NCI-H1092 treated with DMSO at 0.1 percent for 48 hours (cell line): ENCODE results near the gene BMP7.

Experiments used
- DNase-seq: peaks from one replicate; lab custom pipeline; 2025; lab: John Stamatoyannopoulos, UW

BMP7 gene

DNA sequence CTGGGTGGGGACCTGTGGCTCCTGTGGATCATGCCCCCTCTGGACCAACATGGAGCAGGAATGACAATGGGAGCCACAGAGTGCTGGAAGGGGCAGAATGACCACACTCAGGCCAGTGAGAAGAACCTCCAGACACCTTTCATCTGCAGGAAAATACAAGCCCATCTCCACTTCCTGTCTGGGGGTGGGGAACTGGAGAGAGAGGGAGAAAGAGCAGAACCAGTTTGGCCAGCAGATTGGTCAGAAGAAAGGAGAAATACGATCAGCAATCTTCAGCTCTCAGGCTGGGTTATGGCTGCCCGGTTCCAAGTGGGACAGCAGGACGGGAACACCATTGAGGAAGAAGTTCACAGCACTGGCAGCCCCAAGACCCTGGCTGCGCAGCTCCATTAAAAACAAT lies 37.0 kb downstream of the BMP7 start:
- no peak for DNase-seq

DNA sequence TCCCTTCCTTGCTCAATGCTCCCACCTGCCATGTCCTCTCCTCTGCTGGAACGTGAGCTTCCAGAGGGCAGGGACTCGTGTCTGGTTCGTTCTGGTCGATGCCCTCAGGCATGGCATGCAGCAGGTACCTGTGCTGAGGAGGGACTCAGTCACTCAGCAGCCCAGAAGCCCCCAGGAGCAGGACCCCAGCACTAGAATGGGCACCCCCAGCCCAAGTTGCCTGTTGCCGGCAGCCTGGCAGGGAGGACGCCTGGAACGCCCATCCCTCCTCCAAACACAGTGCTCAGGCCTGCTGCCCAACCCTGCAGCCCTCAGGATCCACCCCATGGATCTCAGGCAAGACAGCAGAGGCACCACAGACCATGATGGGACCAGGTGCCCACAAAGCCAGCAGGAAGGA lies 40.6 kb downstream of the BMP7 start:
- no peak for DNase-seq

DNA sequence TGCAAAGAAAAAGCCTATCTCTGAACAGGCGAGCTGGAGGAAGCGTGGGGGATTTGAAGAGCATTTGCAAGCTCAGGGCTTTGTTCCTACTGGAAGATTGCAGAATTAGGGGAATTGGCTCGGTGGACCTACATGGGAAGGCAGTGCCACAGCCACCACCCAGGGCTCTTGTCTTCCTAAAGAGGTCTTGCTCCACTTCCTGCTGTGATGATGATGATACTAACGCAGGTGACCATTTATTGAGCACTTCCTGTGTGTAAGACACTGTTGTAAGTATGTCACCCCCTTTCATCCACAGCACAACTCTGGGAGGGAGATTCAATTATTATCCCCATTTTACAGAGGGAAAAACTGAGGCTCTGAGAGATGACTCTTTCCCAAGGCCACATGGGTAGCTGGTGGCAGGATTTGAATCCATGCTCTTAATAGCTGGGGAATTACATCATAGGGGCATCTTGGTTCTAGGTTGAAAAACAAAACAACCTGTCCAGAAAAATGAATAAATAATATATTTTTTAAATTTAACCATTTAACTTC lies 41.2 kb downstream of the BMP7 start:
- no peak for DNase-seq

DNA sequence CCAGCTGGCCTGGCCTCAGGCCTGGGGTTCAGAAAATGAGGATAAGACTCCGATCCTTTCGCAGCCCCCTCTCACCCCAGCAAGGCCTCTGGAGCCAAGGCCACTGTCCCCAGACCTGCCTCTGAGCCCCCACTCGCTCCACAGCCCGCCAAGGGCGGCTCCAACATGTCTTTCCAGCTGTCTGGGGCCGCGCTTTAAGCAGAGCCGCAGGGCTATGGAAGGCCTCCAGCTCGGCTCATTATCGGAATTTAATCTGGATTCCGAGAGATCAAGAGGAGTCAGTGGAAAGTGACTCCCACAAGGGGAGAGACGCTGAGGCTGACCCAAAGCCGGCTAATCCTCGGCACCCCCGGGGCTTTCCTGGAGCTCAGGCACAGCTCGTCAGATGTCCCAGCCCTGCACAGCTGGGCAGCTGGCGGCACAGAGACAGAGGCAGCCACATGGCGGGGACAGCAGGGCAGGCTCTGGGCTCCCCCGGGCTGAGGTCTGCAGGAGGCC lies 41.8 kb downstream of the BMP7 start:
- DNase-seq = no peak

DNA sequence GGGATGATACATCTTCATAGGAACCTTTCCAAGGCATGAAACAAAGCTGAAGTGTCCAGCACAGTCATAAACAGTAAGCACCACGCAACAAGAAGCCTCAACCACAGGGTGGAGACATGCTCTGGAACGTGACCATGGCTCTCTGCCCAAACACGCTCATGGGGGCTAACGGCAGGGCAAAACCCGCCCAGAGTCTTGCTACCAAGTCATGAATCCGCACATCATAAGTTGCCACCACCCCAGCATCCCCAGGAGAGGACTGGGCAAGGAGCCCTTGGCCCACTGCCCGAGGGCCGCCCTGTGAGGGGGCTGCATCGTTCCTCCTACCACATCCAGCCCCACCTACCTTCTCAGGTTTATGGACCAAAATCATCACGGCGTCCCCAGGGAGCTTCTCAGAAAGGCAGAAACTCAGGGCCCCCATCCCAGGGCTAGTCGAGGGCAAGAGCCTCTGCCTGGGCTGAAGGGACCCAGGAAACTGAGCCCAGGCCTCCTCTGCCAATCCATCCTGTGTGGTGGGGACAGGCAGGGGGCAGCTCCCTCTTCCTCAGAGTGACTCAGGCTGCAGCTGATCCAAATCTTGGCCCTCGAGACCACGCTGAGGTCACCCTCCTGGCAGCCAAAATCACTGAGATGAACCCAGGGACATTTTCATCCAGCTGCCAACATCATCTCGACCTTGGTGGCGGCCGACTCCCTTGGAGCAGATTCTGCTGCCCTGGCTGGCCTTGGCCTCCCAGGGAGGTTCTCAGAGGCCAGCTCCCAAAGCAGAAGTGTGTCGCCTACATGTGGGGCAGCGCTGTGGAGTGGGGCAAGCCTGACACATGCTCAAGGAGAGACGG lies 42.6 kb downstream of the BMP7 start:
- no peak for DNase-seq

DNA sequence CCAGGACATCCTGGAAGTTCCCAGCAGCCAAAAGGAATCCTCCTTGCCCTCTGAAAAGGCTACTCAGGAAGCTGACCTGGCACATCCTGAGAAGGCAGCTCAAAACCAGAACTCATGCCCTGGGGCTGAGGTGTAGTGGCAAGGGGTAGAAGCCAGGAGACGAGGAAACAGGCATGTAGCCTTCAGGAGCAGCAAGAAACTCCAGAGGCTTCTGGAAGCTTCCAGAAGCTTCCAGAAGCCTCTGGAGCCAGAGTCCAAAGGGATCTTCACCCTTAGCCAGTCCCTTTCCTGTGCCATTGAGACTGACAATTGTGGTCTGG lies 43.9 kb downstream of the BMP7 start:
- no peak for DNase-seq

DNA sequence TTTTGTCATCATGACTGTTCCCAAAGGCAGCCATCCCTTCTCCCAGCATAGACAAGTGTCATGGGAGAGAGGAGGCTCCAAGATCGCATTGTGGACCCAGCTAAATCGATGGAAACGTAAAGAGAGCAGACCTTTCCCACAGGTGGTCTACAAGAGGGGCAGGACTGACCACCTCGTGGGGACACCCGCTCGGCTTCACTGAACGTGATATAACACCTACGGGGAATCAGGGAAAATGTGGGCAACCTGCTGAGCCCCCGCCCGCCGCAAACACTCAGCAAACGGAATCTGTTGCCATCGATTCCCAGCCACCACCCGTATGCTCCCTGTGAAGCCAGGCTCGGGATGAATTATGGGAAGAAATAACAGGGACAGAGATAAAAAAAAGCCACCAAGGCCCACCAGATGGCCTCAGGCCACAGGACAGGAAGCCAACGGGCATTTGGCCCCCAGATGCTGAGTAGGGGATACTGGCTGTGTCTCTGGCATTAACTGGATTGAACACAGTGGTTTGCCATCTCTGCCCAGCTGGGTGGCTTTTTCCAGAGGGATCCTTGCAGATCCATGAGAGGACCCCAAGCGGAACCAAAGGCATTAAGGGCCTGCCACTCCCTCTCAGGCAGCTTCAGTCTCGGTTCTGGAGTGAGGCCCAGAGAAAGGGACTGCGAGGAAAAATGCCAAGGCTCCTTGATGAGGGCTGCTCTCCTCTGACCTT lies 44.4 kb downstream of the BMP7 start:
- no peak for DNase-seq

DNA sequence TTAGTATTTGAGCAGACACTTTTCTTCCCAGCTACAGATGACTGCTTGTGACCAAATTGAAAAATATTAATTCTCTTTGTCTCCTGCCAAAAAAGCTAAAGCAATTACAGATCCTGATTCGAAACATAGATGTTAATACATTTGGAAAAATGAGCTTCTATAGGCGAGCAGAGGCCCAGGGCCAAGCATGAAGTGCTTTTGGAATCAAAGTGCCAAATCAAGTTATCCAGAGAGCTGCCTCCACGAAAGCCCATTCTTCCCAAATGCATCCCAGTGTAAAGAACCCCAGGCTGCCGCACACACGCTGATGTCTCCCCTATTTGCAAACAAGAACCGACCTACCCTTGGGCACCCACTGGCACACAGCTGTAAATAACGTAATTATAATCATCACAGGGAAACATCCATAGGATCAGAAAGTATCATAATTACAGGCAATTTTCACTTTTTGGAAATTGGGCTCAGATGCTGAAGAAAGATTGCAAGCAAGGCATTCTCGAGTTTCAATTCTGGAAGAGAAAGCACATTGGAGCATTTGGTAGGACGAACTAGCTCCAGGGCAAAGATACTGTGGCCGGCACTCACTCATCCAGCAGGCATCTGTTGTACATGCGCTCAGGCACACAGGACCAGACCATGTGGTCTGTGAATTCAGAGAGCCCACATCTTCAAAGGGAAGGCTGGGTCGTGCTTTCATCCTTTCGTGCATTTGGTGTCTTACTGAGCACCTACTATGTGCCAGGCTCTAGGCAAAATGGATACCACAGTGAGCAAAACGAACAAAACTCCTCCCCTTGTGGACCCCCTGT lies 45.9 kb downstream of the BMP7 start:
- no peak for DNase-seq

DNA sequence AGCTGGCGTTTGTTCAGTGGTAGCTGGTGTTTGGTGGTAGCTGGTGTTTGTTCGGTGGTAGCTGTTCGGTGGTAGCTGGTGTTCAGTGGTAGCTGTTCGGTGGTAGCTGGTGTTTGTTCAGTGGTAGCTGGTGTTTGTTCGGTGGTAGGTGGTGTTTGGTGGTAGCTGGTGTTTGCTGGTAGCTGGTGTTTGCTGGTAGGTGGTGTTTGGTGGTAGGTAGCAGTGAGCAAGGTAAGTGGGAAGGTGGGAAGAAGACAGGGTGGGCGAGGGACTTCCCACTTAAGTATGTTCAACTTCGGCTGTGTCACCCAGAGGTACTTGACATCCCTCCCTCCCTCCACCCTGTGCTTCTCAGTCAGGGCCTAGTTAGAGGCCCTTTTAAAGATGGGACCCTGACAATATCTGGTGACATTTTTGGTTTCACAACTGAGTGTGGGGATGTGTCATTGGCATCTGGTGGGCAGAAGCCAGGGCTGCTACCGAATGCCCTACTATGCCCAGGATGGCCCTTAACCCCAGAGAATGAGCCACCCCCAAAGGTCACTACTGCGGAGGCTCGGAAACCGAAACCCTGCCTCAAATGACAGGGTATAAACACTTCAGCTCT lies 47.3 kb downstream of the BMP7 start:
- no peak for DNase-seq

DNA sequence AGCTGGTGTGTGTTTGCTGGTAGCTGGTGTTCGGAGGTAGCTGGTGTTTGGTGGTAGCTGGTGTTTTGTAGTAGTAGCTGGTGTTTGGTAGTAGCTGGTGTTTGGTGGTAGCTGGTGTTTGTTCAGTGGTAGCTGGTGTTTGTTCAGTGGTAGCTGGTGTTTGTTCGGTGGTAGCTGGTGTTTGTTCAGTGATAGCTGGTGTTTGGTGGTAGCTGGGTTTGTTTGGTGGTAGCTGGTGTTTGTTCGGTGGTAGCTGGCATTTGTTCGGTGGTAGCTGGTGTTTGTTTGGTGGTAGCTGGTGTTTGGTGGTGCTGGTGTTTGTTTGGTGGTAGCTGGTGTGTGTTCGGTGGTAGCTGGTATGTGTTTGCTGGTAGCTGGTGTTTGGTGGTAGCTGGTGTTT lies 48.0 kb downstream of the BMP7 start:
- DNase-seq = no peak

DNA sequence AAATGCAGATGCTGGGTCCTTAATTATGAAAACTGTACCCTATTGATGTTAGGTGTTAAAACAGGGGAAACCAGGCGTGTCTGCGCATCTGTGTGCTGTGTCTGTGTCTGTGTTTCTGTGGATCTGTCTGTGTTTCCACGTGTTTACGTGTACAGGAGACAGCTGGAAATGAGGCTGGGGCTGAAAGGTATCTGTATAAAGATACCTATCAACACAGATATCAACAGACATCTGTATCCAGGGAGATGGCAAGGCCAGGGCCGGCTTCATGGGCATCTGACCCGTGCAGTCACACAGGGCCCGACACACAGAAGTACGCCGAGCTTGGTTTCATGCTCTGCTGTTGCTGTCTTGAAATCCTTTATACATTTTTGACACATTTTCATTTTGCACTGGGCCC lies 48.6 kb downstream of the BMP7 start:
- no peak for DNase-seq

DNA sequence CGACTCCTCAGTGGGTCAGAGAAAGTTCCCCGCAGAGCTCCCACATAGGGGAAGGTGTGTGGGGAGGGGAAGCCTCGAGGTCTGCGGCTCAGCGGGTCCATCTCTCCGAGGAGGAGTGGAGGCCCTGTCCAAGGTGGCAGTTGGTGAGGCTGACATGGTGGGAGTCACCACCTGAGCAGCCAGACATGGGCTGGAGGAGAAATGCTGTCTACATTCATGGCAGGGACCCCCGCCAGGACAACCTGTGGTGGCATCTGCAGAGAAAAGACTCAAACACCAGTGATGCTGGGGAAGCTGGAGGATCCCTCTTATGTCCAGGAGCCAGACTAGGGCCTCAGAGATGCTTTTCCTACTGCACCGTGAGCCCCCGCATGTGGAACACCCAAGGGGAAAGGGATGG lies 49.8 kb downstream of the BMP7 start:
- DNase-seq = no peak

DNA sequence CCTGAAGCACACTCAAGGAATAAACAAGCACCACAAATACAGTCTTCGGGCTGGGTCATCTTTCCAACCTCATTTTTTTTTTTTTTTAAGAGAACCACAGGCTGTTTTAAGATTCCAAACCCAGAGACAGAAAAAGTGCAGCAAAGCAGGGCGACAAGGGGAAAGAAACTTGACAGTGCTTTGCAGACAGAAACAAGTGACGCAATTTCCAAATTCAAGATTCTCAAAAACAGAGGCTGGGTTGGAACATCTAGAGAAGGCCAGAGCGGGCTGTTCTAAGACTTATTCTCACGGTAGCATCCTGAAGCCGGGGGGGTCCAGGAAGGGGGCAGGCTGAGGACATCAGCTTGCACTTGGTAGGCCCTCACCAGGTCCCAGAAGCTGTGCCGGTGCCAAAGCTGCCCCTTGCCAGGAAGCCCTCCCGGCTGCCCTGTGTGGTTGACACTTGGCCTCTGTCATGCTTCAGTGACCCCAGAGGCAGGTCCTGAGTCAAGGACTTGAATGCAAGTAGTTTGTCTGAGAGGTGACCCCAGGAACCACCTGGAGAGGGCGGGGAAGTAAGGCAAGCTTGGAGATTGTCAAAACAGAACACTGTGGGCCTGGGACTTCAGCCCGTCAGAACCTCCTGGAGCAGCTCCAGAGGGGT lies 50.5 kb downstream of the BMP7 start:
- DNase-seq = no peak

DNA sequence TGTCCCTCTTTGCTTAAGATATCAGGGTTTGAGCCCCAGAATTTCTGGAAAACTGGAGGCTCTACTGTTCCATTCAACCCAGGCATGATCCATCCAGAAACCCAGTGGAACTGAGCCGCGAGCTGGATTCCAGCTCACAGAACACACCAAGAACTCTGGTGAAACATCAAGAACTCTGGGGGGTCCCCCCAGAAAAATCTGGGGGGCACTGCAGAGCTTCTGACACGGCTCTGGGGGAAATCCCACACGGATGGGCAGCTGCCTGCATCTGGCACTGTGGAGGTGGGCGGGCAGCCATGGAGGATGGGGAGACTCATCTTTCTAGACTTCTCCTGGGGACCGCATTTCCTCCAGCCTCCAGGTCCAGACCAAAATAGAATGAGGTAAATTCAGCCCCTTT lies 51.0 kb downstream of the BMP7 start:
- no peak for DNase-seq

DNA sequence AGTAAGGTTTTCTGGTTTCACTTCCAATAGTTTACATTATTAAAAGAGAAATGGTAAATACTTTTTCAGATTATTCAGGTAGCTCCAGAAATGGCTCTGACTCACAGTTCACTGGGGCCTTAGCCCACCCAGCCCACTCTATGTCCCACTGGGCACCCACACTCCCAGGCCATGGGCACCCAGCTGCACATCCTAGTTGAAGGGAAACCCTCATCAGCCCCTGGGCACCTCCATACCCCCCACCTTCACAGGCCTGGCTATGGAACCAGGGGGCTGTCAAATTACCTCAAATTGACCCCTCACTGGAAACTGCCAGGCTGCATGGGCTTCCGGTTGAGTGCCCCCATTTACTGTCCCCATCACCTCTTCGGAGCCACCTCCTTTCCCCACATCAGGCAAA lies 51.5 kb downstream of the BMP7 start:
- no peak for DNase-seq

DNA sequence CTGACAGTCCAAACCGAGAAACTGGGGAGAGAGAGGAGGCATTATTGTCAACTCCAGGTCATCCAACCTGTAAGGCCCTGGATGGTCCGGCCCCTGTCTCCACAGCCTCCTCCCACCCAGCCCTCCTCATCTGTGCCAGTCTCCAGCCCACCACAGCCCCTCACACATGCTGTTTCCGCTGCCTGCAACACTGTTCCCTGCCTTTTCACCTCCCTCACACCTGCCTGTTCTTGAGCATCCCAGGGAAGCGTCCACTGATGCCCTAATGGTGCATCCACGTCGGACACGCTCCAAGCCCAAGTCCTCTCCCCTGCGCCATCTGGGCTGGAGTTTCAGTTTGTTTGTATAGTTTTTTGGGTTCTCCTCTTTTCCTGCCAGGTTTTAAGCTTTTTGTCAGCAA lies 52.0 kb downstream of the BMP7 start:
- no peak for DNase-seq

DNA sequence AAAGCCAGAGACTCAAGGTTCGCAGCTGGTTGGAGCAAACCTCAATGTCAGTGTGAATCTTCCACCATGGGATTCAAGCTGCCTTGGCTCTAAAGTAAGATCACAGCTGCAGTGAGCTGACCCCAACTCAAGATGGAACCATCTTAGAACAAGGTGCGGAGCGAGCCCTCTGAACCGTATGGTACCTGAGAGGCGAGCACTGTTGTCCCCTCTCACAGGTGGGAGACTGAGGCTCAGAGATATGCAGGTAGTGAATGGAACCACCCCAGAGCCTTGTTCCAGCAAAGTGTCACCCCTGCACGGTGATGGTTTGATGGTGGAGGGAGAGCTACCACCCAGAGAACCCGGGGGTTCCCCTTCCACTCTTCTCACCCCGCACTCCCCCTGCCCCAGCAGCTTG lies 52.5 kb downstream of the BMP7 start:
- DNase-seq = no peak

DNA sequence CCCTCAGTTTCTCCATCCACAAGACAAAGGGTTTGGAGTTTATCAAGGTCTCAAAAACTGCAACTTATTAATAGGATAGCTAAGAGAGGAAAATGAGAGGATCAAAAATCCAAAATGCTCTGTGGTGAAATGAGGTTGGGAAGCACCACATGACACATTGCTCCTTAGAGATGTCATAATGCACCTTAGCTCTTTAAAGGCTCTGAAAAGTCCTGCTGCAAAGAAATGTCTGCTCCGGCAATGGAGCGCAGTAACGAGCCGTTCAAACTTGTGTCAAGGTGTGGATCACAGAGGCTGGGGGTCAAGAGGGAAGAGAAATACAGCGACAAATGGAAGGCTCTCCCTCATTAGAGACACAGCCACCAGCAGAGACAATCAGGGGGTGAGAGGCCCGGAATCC lies 53.1 kb downstream of the BMP7 start:
- DNase-seq = no peak

DNA sequence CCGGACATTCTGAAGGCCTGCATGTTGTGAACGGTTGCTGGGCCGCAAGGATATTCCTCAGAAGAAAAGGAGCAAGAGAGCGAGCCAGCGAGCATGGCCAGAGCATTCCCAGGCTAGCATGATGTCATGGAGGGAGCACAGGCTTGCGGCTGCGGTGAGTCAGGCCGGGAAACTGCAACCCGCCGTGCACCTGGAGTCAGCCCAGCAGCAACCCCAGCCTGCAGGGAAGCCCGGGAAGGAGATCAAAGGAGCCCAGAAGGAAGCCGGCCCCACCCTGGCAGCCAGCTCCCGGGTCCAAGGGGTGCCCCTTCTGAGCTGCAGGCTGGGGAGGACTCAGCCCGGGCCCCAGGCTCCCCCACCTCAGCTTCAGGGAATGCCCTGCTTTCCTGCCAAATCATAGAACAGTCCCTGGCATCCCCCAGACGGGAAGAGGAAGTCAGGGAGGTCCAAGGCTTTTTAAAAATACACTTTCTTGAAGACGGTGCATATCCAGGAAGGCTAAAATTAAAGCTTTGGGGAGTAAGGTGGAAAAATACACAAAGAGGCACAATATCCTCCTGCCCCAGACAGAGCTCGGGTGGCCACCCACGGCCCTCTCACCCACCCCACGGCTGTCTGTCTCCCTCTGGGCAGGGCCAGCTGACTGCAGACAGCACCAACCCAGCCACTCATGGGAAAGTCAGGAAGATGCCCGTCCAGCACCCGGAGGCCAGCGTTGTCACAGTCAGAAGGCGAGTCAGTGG lies 53.7 kb downstream of the BMP7 start:
- no peak for DNase-seq

DNA sequence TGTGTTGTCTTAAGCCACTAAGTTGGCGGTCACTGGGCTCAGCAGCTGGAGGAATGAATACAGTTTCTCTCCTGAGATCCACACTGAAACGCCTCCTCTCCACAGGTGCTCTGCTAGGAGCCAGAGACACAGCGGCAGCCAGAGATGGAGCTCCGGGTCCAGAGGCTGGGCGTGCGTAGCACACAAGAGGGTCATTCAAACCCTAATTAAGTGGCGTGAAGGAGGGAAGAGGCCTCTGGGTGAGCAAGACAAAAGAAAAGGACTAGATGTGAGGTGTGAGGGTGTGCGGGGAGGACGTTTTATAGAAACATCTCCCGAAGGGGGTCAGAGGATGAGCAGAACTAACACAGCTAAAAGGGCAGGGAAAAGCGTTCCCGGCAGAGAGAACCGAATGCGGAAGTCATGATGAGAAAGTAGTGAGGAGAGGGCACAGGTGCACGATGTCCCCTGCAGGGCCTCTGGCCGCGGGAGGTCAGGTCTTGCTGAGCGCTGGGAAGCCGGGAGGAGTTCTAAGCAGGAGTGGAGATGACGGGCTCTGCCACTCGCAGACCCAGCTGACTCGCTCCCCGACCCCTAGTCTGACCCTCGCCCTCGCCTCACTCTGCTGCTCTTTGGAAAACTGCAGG lies 54.4 kb downstream of the BMP7 start:
- DNase-seq = no peak
